Chondrocyte (in vitro differentiated cells): ENCODE data around the gene SNAP91. TPM values are rescaled to one million over a fixed set of nuclear protein-coding genes. Genes with fewer than 3 reads are reported as not detected.
"Not testable (repeated sequence)": the region's sequence is repeated elsewhere in the genome, so short reads cannot be mapped to it uniquely, and the experiment has no call there.

Source experiments
- DNase-seq: peaks from one replicate; pipeline ENCODE4 v3.0.0; 2021; ENCODE audit warnings: mixed read lengths, low spot score
- H3K27ac Mint-ChIP-seq: one replicate; pipeline ENCODE4 v1.8.0; 2021; ENCODE audit warnings: mild to moderate bottlenecking, moderate library complexity, mixed read lengths; ENCODE audit not compliant: unreplicated experiment
- H3K27me3 Mint-ChIP-seq: 2 replicates; pipeline ENCODE4 v1.8.0; 2021; ENCODE audit warnings: low read depth, mixed read lengths
- H3K36me3 Mint-ChIP-seq: 2 replicates; pipeline ENCODE4 v1.8.0; 2021; ENCODE audit warnings: low read depth, mixed read lengths
- H3K4me1 Mint-ChIP-seq: 2 replicates; pipeline ENCODE4 v1.8.0; 2021; ENCODE audit warnings: low read depth, mild to moderate bottlenecking, mixed read lengths
- H3K4me3 Mint-ChIP-seq: one replicate; pipeline ENCODE4 v1.8.0; 2021; ENCODE audit warnings: mild to moderate bottlenecking, moderate library complexity, mixed read lengths; ENCODE audit not compliant: unreplicated experiment
- H3K9me3 Mint-ChIP-seq: 2 replicates; pipeline ENCODE4 v1.8.0; 2021; ENCODE audit warnings: low read depth, mixed read lengths
- total RNA-seq: library from RNA; stranded (reverse); gene quantifications from 3 replicates; pipeline ENCODE4 v1.2.1, GENCODE V29; 2021
- TF ChIP-seq, protein P1 (sequence below): fragments of 200-600 bp; sonication (generic); IDR thresholded peaks from 2 replicates; pipeline ENCODE4 v1.5.0; 2021; ENCODE audit warnings: antibody characterized with exemption, mild to moderate bottlenecking, moderate library complexity

Gene SNAP91
- total RNA-seq, 1 donor from 2014 or later = 0.20 TPM

DNA sequence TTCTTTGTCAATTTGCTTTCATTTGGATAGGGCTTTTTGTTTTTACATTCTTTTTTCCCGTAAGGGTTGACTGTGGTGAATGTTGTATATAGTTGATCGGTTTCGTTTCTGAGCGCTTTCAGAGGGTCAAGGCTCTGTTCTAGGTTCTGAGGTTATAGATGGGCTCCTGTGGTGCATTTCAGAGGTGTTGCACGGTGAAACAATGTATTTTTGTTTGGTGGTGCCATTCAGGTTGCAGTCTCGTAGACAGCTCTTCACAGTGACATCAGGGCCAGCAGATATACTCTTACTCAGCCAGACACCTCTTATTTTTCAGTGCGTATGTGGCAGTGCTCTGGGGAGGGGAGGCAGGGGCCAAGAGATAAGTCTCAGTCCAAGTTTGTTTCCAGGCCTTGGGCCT is 72.1 kb downstream of the SNAP91 start:
- H3K27me3 Mint-ChIP-seq = peaks cover 26% of the 10 kb centered on the region
- TF ChIP-seq, protein P1, sequence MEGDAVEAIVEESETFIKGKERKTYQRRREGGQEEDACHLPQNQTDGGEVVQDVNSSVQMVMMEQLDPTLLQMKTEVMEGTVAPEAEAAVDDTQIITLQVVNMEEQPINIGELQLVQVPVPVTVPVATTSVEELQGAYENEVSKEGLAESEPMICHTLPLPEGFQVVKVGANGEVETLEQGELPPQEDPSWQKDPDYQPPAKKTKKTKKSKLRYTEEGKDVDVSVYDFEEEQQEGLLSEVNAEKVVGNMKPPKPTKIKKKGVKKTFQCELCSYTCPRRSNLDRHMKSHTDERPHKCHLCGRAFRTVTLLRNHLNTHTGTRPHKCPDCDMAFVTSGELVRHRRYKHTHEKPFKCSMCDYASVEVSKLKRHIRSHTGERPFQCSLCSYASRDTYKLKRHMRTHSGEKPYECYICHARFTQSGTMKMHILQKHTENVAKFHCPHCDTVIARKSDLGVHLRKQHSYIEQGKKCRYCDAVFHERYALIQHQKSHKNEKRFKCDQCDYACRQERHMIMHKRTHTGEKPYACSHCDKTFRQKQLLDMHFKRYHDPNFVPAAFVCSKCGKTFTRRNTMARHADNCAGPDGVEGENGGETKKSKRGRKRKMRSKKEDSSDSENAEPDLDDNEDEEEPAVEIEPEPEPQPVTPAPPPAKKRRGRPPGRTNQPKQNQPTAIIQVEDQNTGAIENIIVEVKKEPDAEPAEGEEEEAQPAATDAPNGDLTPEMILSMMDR = no peak
- no peak overlapping the region for H3K27ac Mint-ChIP-seq
- H3K4me1 Mint-ChIP-seq = no peaks in the 10 kb centered on the region
- no peak overlapping the region for H3K4me3 Mint-ChIP-seq
- no peaks in the 10 kb centered on the region for H3K36me3 Mint-ChIP-seq
- no peak for DNase-seq
- peaks cover 10% of the 10 kb centered on the region for H3K9me3 Mint-ChIP-seq

DNA sequence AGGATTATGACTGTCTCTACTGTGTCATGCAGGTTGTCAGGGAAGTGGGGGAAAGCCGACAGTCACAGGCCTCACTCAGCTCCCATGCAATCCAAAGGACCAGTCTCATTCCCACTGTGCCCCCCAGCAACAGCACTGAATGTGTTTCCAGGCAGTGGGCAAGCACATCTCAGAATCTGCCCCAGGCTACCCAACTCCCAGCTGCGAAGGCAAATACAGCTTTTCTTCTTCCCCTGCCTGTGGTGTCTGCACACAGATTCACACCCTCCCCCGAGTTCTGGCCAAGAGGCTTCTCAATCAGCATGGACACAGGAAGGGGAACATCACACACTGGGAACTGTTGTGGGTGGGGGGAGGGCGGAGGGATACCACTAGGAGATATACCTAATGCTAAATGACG is 75.3 kb downstream of the SNAP91 start:
- TF ChIP-seq, protein P1 = no peak
- Mint-ChIP-seq H3K4me1 (no peaks in the 10 kb centered on the region), H3K4me3 (no peak overlapping the region), H3K9me3 (peaks cover 14% of the 10 kb centered on the region), H3K27me3 (peaks cover 35% of the 10 kb centered on the region), H3K36me3 (no peaks in the 10 kb centered on the region), H3K27ac (no peak overlapping the region)
- DNase-seq = no peak

DNA sequence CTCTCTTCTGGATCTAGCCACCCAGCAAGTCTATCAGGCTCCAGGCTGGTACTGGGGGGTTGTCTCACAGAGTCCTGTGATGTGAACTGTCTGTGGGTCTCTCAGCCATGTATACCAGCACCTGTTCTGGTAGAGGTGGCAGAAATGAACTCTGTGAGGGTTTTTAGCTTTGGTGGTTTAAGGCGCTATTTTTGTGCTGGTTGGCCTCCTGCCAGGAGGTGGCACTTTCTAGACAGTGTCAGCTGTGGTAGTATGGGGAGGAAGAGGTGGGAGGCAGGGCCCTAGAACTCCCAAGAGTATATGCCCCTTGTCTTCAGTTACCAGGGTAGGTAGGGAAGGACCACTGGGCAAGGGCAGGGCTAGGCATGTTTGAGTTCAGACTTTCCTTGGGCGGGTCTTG is 75.8 kb downstream of the SNAP91 start:
- peaks cover 35% of the 10 kb centered on the region for H3K27me3 Mint-ChIP-seq
- H3K27ac Mint-ChIP-seq = no peak overlapping the region
- DNase-seq = no peak
- H3K36me3 Mint-ChIP-seq = no peaks in the 10 kb centered on the region
- H3K4me1 Mint-ChIP-seq = no peaks in the 10 kb centered on the region
- peaks cover 14% of the 10 kb centered on the region for H3K9me3 Mint-ChIP-seq
- no peak overlapping the region for H3K4me3 Mint-ChIP-seq
- TF ChIP-seq, protein P1 = no peak

DNA sequence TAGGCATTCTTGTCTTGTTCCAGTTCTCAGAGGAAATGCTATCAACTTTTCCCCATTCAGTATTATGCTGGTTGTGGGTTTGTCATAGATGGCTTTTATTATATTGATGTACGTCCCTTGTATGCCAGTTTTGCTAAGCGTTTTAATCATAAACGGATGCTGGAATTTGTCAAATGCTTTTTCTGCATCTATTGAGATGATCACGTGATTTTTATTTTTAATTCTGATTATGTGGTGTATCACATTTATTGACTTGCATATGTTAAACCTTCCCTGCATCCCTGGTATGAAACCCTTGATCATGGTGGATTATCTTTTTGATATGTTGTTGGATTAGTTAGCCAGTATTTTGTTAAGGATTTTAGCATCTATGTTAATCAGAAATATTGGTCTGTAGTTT is 79.0 kb downstream of the SNAP91 start:
- H3K27ac Mint-ChIP-seq, H3K36me3 Mint-ChIP-seq, DNase-seq, H3K4me3 Mint-ChIP-seq, H3K4me1 Mint-ChIP-seq: not testable (repeated sequence)
- peaks cover 15% of the 10 kb centered on the region for H3K9me3 Mint-ChIP-seq
- H3K27me3 Mint-ChIP-seq = peaks cover 43% of the 10 kb centered on the region

DNA sequence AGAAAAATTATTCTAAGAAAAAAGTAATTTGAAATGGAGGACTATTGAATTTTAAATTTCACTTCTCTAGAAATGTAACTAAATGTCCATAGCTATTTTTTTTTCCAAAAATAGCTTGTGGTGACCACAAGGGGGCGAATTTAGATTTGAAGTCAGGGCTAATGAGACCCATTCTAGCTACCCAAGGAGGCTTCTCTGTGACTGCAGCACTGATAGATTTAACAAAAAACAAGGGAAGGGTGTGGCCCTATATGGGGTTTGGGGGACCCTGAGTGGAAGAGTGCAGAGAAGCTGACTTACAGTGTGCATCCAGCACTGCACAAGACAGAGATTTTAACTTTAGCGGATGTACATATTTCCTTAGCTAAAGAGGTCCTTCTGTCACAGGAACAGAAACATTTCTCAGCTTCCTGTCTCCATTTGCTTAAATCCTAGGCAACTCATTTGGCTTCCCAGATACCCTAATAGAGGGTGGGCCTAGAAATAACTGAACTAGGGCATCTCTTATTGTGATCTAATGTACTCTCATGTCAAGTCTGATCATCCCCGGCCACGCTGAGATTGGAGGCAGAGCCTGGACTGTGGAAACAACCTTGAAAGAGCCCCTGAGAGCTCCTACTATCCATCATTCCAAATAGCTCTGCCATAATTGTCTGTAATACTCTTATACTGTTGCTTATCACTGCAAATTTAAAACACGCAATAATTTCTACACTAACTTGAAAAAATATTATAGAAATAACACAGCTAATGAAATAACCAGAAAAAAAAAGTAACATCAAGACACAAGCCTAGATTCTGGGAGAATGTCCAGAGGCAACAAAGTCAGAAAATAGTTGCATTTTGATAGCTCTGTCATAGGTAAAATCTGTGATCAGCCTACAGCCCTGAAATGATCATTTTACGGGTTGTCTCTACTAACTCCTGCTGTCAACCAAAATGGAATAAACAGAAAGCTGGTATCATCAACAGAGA is 93.6 kb downstream of the SNAP91 start:
- H3K9me3 Mint-ChIP-seq = no peaks in the 10 kb centered on the region
- H3K27me3 Mint-ChIP-seq = peaks cover 12% of the 10 kb centered on the region
- H3K4me3 Mint-ChIP-seq = no peak overlapping the region
- H3K27ac Mint-ChIP-seq = no peak overlapping the region
- no peaks in the 10 kb centered on the region for H3K36me3 Mint-ChIP-seq
- no peaks in the 10 kb centered on the region for H3K4me1 Mint-ChIP-seq
- TF ChIP-seq, protein P1 = peak; percentile 88
- DNase-seq = no peak
